OCI-LY7 (cell line): ENCODE results near the gene DNHD1. TPM values are rescaled to one million over a fixed set of nuclear protein-coding genes. Genes with fewer than 3 reads are reported as not detected.

ENCODE experiments used
- BruUV-seq: library from RNA; stranded (reverse); fragments of 400-500 nt; replicated peaks from 2 replicates; lab custom pipeline; 2021; lab: Mats Ljungman, UMichigan
- CTCF ChIA-PET: fragments of 300-600 bp; sonication (Branson Sonifier 250); formaldehyde crosslinking; loops from one replicate; lab custom pipeline; 2022; ENCODE audit warnings: antibody characterized with exemption; ENCODE audit not compliant: unreplicated experiment; lab: Charles Lee
- POLR2A ChIA-PET: fragments of 300-600 bp; sonication (Branson Sonifier 250); formaldehyde crosslinking; loops from one replicate; lab custom pipeline; 2022; ENCODE audit warnings: antibody characterized with exemption; lab: Charles Lee
- DNase-seq: peaks from one replicate; pipeline ENCODE4 v3.0.0-alpha.2; 2015; ENCODE audit warnings: low spot score
- H2AFZ ChIP-seq: fragments of 200-600 bp; sonication (generic), shearing (Covaris generic); 2 replicates; pipeline ENCODE4 v1.6.1; 2014; ENCODE audit warnings: mild to moderate bottlenecking, antibody characterized with exemption, low read length, moderate library complexity
- H3K27ac ChIP-seq: fragments of 200-600 bp; sonication (generic); 2 replicates; pipeline ENCODE4 v1.5.1; 2014; ENCODE audit warnings: mixed run types, low read depth, mild to moderate bottlenecking, moderate library complexity, low read length, inconsistent platforms; ENCODE audit not compliant: poor library complexity, severe bottlenecking
- H3K36me3 ChIP-seq: fragments of 200-600 bp; sonication (generic); 2 replicates; pipeline ENCODE4 v1.6.1; 2014; ENCODE audit warnings: mild to moderate bottlenecking, antibody characterized with exemption, low read length, moderate library complexity, mixed read lengths; ENCODE audit not compliant: insufficient read depth
- H3K4me1 ChIP-seq: fragments of 200-600 bp; sonication (generic); 2 replicates; pipeline ENCODE4 v1.5.1; 2014; ENCODE audit warnings: mild to moderate bottlenecking, low read length; ENCODE audit not compliant: insufficient read depth, poor library complexity, severe bottlenecking
- H3K4me2 ChIP-seq: fragments of 200-600 bp; sonication (generic); 2 replicates; pipeline ENCODE4 v1.6.1; 2014; ENCODE audit warnings: mild to moderate bottlenecking, low read length
- H3K4me3 ChIP-seq: fragments of 200-600 bp; sonication (generic); 2 replicates; pipeline ENCODE4 v1.5.1; 2014; ENCODE audit warnings: mild to moderate bottlenecking, low read depth, low read length; ENCODE audit not compliant: poor library complexity, severe bottlenecking
- H3K79me2 ChIP-seq: fragments of 200-600 bp; sonication (generic); 2 replicates; pipeline ENCODE4 v1.6.1; 2016; ENCODE audit warnings: low read depth, mild to moderate bottlenecking, low read length, moderate library complexity, mixed read lengths; ENCODE audit not compliant: insufficient read depth
- H3K9me2 ChIP-seq: fragments of 200-600 bp; sonication (generic); 2 replicates; pipeline ENCODE4 v1.6.1; 2016; ENCODE audit warnings: mild to moderate bottlenecking, low read length, mixed read lengths; ENCODE audit not compliant: insufficient read depth
- H3K9me3 ChIP-seq: fragments of 200-600 bp; sonication (generic); 2 replicates; pipeline ENCODE4 v1.6.1; 2014; ENCODE audit warnings: mild to moderate bottlenecking, mixed run types, low read length, mixed read lengths
- H4K20me1 ChIP-seq: fragments of 200-600 bp; sonication (generic); 2 replicates; pipeline ENCODE4 v1.6.1; 2014; ENCODE audit warnings: mild to moderate bottlenecking, antibody characterized with exemption, low read length, moderate library complexity, mixed read lengths; ENCODE audit not compliant: insufficient read depth
- CTCF ChIP-seq: fragments of 200-600 bp; sonication (generic); conservative IDR thresholded peaks from 2 replicates; pipeline ENCODE4 v1.5.1; 2014; ENCODE audit warnings: mild to moderate bottlenecking, antibody characterized with exemption, low read length, moderate library complexity, mixed read lengths
- EZH2phosphoT487 ChIP-seq: fragments of 200-600 bp; sonication (generic); IDR thresholded peaks from 2 replicates; pipeline ENCODE4 v1.6.1; 2018; ENCODE audit warnings: low read depth, borderline replicate concordance, mild to moderate bottlenecking, mixed run types, antibody characterized with exemption, low read length, moderate library complexity, mixed read lengths
- intact Hi-C: fragments of 100-400 bp; cut with micrococcal nuclease; formaldehyde crosslinking; loops from one replicate; pipeline ENCODE4 v1.10.0; 2022; ENCODE audit not compliant: unreplicated experiment
- total RNA-seq, 2 experiments: library from RNA; depleted of rRNA in 1 of 2; stranded (reverse); fragments of >200 nt in 1 of 2; shearing (Covaris generic) in 1 of 2; gene quantifications; 2 replicates each; pipeline ENCODE4 v1.2.3, GENCODE V29; 2014 to 2022

The DNHD1 gene
- total RNA-seq, 2 experiments from 2014 or later: 24.3 to 52.7 TPM

GRCh38 chr11:6554828-6555706 lies 58.0 kb downstream of the DNHD1 start:
- Histone ChIP-seq H3K9me2 (no peaks in the 10 kb centered on the region), H3K4me2 (no peak overlapping the region), H3K9me3 (no peaks in the 10 kb centered on the region), H3K4me1 (no peaks in the 10 kb centered on the region), H3K27ac (no peak overlapping the region), H2AFZ (no peak overlapping the region), H4K20me1 (no peaks in the 10 kb centered on the region), H3K36me3 (no peaks in the 10 kb centered on the region), H3K79me2 (no peaks in the 10 kb centered on the region), H3K4me3 (no peak overlapping the region)
- no peak for TF ChIP-seq EZH2phosphoT487
- TF ChIP-seq CTCF: no peak
- ChIA-PET CTCF (no interaction called here), POLR2A (interaction anchor here (0.9 kb wide), 1 partner anchor 21 kb away, joined by 3 read pairs; no protein-coding TSS in a partner anchor)
- DNase-seq: no peak
- intact Hi-C loops: no loop called here
- BruUV-seq: no TSS peak

GRCh38 chr11:6556139-6556949 lies 59.3 kb downstream of the DNHD1 start:
- no peaks in the 10 kb centered on the region for H3K9me3 ChIP-seq
- DNase-seq: no peak
- no peak overlapping the region for H2AFZ ChIP-seq
- TF ChIP-seq CTCF (no peak), EZH2phosphoT487 (no peak)
- no peaks in the 10 kb centered on the region for H3K36me3 ChIP-seq
- intact Hi-C loops: no loop called here
- no peaks in the 10 kb centered on the region for H3K4me1 ChIP-seq
- H3K27ac ChIP-seq: no peak overlapping the region
- no peaks in the 10 kb centered on the region for H4K20me1 ChIP-seq
- no TSS peak for BruUV-seq
- ChIA-PET CTCF (interaction anchor here (0.5 kb wide), 1 partner anchor 59 kb away, joined by 3 read pairs; the partner anchor contains the start of gene DNHD1), POLR2A (interaction anchor here (0.7 to 0.9 kb wide), 2 partner anchors 22 to 105 kb away, joined by 3 read pairs; no protein-coding TSS in a partner anchor)
- no peaks in the 10 kb centered on the region for H3K79me2 ChIP-seq
- H3K4me2 ChIP-seq: no peak overlapping the region
- H3K4me3 ChIP-seq: no peak overlapping the region
- no peaks in the 10 kb centered on the region for H3K9me2 ChIP-seq
